LNCAP (cell line): ENCODE measurements around the gene CRIM1.

Source experiments
- TF ChIP-seq, protein P1 (sequence below): fragments of 450-650 bp; IDR thresholded peaks from 2 replicates; pipeline ENCODE4 v1.5.1; 2017; ENCODE audit warnings: mild to moderate bottlenecking

The CRIM1 gene

GRCh38 chr2:36439084-36439483 is 83.5 kb downstream of the CRIM1 start:
- TF ChIP-seq, protein P1, sequence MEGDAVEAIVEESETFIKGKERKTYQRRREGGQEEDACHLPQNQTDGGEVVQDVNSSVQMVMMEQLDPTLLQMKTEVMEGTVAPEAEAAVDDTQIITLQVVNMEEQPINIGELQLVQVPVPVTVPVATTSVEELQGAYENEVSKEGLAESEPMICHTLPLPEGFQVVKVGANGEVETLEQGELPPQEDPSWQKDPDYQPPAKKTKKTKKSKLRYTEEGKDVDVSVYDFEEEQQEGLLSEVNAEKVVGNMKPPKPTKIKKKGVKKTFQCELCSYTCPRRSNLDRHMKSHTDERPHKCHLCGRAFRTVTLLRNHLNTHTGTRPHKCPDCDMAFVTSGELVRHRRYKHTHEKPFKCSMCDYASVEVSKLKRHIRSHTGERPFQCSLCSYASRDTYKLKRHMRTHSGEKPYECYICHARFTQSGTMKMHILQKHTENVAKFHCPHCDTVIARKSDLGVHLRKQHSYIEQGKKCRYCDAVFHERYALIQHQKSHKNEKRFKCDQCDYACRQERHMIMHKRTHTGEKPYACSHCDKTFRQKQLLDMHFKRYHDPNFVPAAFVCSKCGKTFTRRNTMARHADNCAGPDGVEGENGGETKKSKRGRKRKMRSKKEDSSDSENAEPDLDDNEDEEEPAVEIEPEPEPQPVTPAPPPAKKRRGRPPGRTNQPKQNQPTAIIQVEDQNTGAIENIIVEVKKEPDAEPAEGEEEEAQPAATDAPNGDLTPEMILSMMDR = no peak

DNA sequence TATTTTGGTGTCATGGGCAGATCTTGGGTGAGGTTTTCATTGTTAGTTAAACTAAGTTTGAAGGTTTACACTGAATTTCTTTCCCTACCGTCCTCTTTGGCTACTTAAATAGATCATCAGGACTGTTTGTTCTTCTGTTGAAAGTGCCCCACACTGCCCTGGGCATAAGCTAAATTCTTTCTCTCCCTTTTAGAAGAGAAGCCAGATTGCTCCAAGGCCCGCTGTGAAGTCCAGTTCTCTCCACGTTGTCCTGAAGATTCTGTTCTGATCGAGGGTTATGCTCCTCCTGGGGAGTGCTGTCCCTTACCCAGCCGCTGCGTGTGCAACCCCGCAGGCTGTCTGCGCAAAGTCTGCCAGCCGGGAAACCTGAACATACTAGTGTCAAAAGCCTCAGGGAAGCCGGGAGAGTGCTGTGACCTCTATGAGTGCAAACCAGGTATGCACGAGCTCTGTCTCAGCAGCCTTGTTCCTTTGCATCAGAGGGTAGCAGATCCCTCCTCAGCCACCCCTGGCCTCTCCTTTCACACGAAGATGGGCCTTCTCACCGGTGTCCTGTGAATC is 85.6 kb downstream of the CRIM1 start:
- TF ChIP-seq, protein P1 = no peak

DNA sequence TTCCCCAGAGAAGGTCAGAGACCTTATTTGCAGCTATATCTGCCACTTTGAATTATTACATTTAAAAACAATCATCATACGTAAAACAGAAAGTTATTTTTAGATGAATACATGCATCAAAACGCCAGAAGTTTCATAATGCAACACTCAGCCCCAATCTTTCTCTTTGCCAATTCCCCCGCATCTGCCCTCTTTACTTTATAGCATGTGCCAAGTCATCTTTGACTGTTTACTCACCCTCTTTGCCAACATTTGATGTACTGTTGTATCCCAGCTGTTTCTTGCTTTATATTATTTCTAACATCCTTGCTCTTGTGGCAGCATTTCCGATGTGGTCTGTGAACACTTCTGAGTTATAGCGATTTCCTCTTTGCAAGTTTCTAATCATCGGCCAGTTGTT is 86.2 kb downstream of the CRIM1 start:
- TF ChIP-seq, protein P1 = no peak

DNA sequence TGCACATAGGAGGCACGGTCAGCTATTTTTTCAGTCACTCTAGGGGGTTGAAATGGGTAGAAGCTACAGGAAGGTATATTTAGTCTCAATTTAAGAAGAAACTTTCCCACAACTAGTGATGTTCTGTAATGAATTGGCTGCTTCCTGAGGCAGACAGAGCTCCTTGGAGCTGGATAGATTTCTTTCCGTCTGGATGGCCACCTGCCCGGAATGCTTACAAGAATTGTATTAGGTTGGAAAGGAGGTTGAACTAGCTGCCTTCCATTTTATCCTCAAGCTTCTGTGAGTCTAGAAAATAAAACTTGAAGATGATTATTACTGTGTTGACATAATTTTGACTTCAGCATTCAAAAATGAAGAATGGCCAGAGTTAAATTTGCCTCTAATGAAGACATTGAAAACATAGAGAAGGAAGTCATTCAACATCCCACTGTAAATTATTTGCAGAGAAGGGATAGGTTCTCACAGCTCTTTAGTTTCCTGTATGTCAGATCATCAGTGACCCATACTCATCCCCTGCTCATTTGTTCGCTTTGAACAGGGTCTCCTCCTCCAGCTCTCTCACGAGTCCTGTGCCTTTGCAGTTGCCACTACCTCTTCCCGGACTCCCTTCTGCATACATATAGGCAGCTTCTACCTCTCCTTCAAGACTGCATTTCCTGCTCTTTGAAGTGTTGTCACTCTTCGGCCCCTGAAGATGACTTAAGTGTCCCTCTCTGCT is 88.8 kb downstream of the CRIM1 start:
- TF ChIP-seq, protein P1 = no peak

DNA sequence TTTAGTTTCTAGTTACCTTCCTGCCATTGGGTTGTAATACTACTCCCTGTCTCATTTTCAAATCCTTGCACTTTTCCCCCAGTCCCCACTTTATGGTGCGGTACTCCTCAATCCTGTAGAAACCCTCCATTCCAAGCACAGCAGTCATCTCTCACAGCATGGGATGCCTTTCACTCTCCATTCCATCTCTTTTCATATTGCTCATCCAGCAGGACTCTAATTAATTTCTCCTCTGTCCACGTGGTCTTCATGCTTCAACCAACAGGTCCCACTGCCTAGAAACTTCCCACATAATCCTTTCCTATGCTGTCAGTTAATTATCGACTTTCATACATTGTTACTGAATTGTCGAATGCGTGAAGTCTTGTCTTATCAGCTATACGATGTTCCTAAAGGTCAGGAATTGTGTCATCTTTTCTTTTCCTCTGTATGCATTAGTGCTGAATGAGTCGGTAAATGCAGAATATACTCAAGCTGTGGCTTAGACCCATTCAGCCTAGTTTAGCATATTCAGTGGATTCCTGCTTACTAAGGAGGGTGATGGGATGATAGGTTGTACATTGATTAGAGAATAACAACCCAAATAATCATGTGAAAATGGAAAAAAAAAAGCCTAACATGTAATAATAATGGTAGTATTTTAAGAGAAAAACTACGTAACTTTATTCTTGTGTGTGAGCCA is 89.7 kb downstream of the CRIM1 start:
- TF ChIP-seq, protein P1 = no peak

- TF ChIP-seq, protein P1 = no peak
Measured at GRCh38 chr2:36446294-36446693, 90.7 kb downstream of the CRIM1 start.

DNA sequence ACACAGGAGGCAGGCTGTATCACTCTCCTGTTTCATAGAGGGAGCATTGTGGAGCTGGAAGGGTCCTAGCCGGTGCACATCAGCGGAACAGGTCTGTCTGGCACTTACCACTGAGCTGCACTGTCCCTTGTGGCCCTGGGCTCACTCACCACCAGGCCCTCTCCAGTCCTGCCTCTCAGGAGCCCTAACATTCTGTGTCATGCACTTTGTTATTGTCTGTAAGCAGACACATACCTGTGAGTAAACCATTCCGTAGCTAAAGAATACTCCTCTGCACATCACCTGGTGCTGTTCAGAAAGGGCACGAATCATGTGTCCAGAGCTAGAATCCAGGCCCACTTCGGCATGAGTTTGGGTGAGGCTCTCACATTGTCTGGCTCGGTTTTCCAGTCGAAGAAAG is 93.6 kb downstream of the CRIM1 start:
- TF ChIP-seq, protein P1 = no peak
